ENCODE measurements around the gene SPOPL. TPM values are rescaled to one million over a fixed set of nuclear protein-coding genes. Genes with fewer than 3 reads are reported as not detected.

SPOPL gene
- total RNA-seq, 4 donors from 2014 or later, result 20.6 to 40.1 (median 29.7) TPM

DNA sequence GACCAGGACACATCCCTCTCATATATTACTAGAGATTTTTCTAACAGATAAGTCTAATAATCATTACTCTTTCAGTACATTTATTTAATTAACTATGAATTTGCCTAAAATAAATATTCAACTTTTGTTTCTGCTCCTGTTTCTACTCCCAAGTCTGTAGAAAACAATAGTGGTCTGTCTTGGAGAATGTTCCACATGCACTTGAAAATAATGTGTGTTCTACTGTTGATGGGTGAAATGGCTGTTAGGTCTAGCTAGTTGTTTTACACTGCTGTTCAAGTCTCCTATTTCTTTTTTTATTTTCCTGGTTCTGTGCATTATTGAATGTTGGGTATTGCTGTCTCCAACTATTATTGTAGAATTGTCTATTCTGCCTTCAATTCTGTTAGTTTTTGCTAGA, 47.2 kb downstream of the SPOPL start:
- intact Hi-C loops (cut with DNase I; ENCODE audit: low total_unique reads), result no loop called here
- TF ChIP-seq, protein P1, sequence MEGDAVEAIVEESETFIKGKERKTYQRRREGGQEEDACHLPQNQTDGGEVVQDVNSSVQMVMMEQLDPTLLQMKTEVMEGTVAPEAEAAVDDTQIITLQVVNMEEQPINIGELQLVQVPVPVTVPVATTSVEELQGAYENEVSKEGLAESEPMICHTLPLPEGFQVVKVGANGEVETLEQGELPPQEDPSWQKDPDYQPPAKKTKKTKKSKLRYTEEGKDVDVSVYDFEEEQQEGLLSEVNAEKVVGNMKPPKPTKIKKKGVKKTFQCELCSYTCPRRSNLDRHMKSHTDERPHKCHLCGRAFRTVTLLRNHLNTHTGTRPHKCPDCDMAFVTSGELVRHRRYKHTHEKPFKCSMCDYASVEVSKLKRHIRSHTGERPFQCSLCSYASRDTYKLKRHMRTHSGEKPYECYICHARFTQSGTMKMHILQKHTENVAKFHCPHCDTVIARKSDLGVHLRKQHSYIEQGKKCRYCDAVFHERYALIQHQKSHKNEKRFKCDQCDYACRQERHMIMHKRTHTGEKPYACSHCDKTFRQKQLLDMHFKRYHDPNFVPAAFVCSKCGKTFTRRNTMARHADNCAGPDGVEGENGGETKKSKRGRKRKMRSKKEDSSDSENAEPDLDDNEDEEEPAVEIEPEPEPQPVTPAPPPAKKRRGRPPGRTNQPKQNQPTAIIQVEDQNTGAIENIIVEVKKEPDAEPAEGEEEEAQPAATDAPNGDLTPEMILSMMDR (IDR thresholded peaks at IDR 0.05), result no peak
- no peak for TF ChIP-seq POLR2A (IDR thresholded peaks at IDR 0.05)
- no peak overlapping the region for H3K4me3 ChIP-seq (ENCODE audit: low read depth, poor library complexity, severe bottlenecking)
- no peak for DNase-seq (ENCODE audit: low spot score in 2 of 2)

DNA sequence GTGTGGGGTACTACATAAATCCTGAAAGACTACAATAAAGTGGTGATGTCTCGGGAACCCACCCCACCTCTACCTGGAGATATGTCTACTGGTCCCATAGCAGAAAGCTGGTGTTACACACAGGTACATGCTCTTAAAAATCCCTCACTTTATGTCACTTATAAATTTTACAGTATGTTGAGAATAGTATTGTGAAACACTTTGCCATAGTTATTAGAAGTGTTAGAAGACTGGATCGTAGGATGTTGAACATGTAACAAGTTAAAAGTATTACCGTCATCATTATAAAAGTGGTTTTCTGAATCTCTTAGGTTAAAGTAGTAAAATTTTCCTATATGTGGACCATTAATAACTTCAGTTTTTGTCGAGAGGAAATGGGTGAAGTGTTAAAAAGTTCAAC, 48.6 kb downstream of the SPOPL start:
- no peak for DNase-seq (ENCODE audit: low spot score in 2 of 2)
- 94 to 95% methylated on average over 4 of the region's 4 CpGs for WGBS, 2 donors
- H3K4me3 ChIP-seq (ENCODE audit: low read depth, poor library complexity, severe bottlenecking), result no peak overlapping the region
- no peak for TF ChIP-seq POLR2A (IDR thresholded peaks at IDR 0.05)
- TF ChIP-seq, protein P1 (IDR thresholded peaks at IDR 0.05), result no peak
- intact Hi-C loops (cut with DNase I; ENCODE audit: low total_unique reads), result no loop called here

DNA sequence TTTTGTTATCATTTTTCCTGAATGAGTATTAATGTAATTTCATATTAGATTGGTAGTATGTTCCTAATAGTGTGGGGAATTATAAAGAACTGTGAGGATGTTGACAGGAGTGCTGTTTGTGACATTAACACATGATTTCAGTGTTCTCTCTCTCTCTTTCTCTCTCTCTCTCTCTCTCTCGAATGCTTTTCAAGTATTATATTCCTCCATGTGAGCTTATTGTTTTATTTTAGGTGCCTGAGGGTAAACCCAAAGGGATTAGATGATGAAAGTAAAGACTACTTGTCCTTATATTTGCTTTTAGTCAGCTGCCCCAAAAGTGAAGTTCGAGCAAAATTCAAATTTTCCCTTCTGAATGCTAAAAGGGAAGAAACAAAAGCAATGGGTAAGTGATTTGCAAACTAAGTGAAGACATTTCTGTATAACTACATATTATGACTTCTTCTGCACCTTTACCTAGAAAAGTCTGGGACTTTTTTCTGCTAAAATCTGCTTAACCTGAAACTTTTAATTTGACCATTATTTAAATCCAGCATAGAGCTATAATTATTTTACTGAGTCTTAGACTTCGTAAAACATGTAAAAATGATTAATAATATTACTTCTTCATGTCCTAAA, 49.2 kb downstream of the SPOPL start:
- TF ChIP-seq, protein P1 (IDR thresholded peaks at IDR 0.05), result no peak
- no peak for TF ChIP-seq POLR2A (IDR thresholded peaks at IDR 0.05)
- DNase-seq (ENCODE audit: low spot score in 2 of 2), result no peak
- no peak overlapping the region for H3K4me3 ChIP-seq (ENCODE audit: low read depth, poor library complexity, severe bottlenecking)
- WGBS, 2 donors, result 78 to 80% methylated on average over 3 of the region's 3 CpGs
- intact Hi-C loops (cut with DNase I; ENCODE audit: low total_unique reads), result no loop called here

DNA sequence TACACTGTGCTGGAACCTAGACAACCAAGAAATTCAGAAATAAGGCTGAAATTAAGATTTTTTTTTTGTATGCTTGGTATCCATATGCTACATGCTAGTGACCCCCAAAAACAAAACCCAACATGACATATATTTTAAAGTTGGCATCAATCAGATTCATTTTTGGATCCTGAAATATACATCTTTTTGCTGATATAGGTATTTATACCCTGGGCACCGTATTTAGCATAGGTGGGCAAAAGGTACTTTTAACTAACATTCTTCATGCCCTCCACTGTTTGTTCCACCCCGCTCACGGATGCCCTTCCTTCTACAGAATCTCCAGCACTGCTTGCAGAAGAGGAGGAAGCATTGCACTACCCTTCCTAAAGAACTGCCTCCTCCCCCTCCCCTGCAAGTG, 52.6 kb downstream of the SPOPL start:
- TF ChIP-seq POLR2A (IDR thresholded peaks at IDR 0.05), result no peak
- TF ChIP-seq, protein P1 (IDR thresholded peaks at IDR 0.05), result no peak
- no peak for DNase-seq (ENCODE audit: low spot score in 2 of 2)
- intact Hi-C loops (cut with DNase I; ENCODE audit: low total_unique reads), result no loop called here
- WGBS, 2 donors, result 99 to 100% methylated on average over 3 of the region's 3 CpGs
- no peak overlapping the region for H3K4me3 ChIP-seq (ENCODE audit: low read depth, poor library complexity, severe bottlenecking)

DNA sequence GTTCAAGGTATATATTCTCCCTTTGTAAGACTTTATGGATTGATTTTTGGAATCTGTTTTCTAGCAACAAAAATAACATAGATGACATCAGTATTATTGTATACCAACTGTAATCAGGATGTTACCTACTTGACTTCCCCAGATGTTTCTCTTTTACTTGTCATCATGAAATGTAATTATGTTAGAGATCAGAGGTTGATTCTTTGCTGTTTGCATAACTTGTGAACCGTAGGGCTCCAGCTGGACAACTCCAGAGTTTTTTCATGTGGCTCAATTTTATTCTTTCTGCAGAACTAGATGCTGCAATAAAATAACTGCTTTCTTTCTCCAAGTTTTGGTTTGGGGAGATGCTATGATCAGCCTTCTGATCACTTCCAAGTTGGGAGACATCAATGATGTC, 58.1 kb downstream of the SPOPL start:
- intact Hi-C loops (cut with DNase I; ENCODE audit: low total_unique reads), result no loop called here
- no peak for TF ChIP-seq POLR2A (IDR thresholded peaks at IDR 0.05)
- TF ChIP-seq, protein P1 (IDR thresholded peaks at IDR 0.05), result no peak
- DNase-seq (ENCODE audit: low spot score in 2 of 2), result no peak
- H3K4me3 ChIP-seq (ENCODE audit: low read depth, poor library complexity, severe bottlenecking), result no peak overlapping the region
- WGBS, 2 donors, result 70 to 82% methylated on average over 1 of the region's 1 CpG

DNA sequence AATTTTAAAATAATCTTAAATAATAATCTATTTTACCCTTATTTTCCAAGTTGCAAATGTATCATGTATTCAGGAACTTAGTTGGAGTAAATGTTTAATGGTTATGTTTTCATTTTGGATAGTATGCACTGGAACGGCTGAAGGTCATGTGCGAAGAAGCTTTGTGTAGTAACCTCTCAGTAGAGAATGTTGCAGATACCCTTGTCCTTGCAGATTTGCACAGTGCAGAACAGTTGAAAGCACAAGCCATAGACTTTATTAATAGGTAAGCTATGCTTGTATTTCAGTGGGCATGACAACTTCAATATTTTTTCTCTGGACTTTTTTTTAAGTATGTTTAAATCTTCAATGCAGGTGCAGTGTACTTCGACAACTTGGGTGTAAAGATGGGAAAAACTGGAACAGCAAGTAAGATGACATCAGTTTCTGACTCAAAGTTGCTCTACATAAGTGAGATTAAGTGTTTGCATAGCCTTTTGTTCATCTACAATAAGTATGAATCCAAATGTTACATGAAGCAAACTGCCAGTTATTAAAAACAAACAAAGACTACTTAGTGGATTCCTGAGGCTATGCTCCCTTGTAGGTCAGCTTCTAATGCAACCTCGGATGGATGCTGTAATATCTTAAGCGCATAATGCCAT, 63.1 kb downstream of the SPOPL start:
- intact Hi-C loops (cut with DNase I; ENCODE audit: low total_unique reads), result no loop called here
- no peak for DNase-seq (ENCODE audit: low spot score in 2 of 2)
- no peak for TF ChIP-seq POLR2A (IDR thresholded peaks at IDR 0.05)
- TF ChIP-seq, protein P1 (IDR thresholded peaks at IDR 0.05), result no peak
- no peak overlapping the region for H3K4me3 ChIP-seq (ENCODE audit: low read depth, poor library complexity, severe bottlenecking)
- 75 to 78% methylated on average over 5 of the region's 5 CpGs for WGBS, 2 donors
